Nephron (organoid): ENCODE results near the gene WDR72.

ENCODE experiments used
- H3K27ac Mint-ChIP-seq, 3 experiments: 2 replicates each; pipeline ENCODE4 v1.8.0; 2020; ENCODE audit warnings: mixed read lengths in 3 of 3, mild to moderate bottlenecking in 2 of 3, moderate library complexity in 1 of 3
- H3K27me3 Mint-ChIP-seq: 2 replicates; pipeline ENCODE4 v1.8.0; 2021; ENCODE audit warnings: low read depth, mild to moderate bottlenecking, moderate library complexity, mixed read lengths
- H3K36me3 Mint-ChIP-seq: 2 replicates; pipeline ENCODE4 v1.8.0; 2020; ENCODE audit warnings: low read depth, mixed read lengths
- H3K4me1 Mint-ChIP-seq: 2 replicates; pipeline ENCODE4 v1.8.0; 2020; ENCODE audit warnings: mixed read lengths
- H3K4me3 Mint-ChIP-seq, 3 experiments: 2 replicates each; pipeline ENCODE4 v1.8.0; 2020; ENCODE audit warnings: mild to moderate bottlenecking in 3 of 3, mixed read lengths in 3 of 3, moderate library complexity in 2 of 3
- H3K9me3 Mint-ChIP-seq: 2 replicates; pipeline ENCODE4 v1.8.0; 2020; ENCODE audit warnings: mixed read lengths
- CTCF ChIP-seq, 3 experiments: fragments of 200-600 bp; sonication (generic); IDR thresholded peaks; one replicate each; pipeline ENCODE4 v1.5.0; 2021; ENCODE audit warnings: antibody characterized with exemption in 3 of 3; ENCODE audit not compliant: unreplicated experiment in 3 of 3

The WDR72 gene

GRCh38 chr15:53490341-53490740, 269.1 kb downstream of the WDR72 start:
- Mint-ChIP-seq H3K9me3 (peaks cover 4% of the 10 kb centered on the region), H3K27ac (no peak overlapping the region), H3K27me3 (no peaks in the 10 kb centered on the region), H3K4me3 (no peak overlapping the region), H3K4me1 (no peaks in the 10 kb centered on the region), H3K36me3 (no peaks in the 10 kb centered on the region)
- TF ChIP-seq CTCF (IDR thresholded peaks at IDR 0.05; ENCODE audit: unreplicated experiment in 3 of 3): no peak

- no peaks in the 10 kb centered on the region for H3K36me3 Mint-ChIP-seq
- no peak for TF ChIP-seq CTCF (IDR thresholded peaks at IDR 0.05; ENCODE audit: unreplicated experiment in 3 of 3)
- no peaks in the 10 kb centered on the region for H3K4me1 Mint-ChIP-seq
- peaks cover 6% of the 10 kb centered on the region for H3K27me3 Mint-ChIP-seq
- H3K27ac Mint-ChIP-seq: no peak overlapping the region
- H3K4me3 Mint-ChIP-seq: no peak overlapping the region
- no peaks in the 10 kb centered on the region for H3K9me3 Mint-ChIP-seq
Measured at GRCh38 chr15:53482055-53482454, 277.4 kb downstream of the WDR72 start.

- no peaks in the 10 kb centered on the region for H3K36me3 Mint-ChIP-seq
- no peaks in the 10 kb centered on the region for H3K4me1 Mint-ChIP-seq
- H3K9me3 Mint-ChIP-seq: no peaks in the 10 kb centered on the region
- no peak overlapping the region for H3K4me3 Mint-ChIP-seq
- H3K27me3 Mint-ChIP-seq: no peaks in the 10 kb centered on the region
- no peak for TF ChIP-seq CTCF (IDR thresholded peaks at IDR 0.05; ENCODE audit: unreplicated experiment in 3 of 3)
- no peak overlapping the region for H3K27ac Mint-ChIP-seq
Measured at GRCh38 chr15:53477981-53478766, 281.3 kb downstream of the WDR72 start.

- no peak overlapping the region for H3K4me3 Mint-ChIP-seq
- H3K9me3 Mint-ChIP-seq: peaks cover 3% of the 10 kb centered on the region
- TF ChIP-seq CTCF (IDR thresholded peaks at IDR 0.05; ENCODE audit: unreplicated experiment in 3 of 3): no peak
- no peaks in the 10 kb centered on the region for H3K36me3 Mint-ChIP-seq
- no peaks in the 10 kb centered on the region for H3K4me1 Mint-ChIP-seq
- H3K27ac Mint-ChIP-seq: no peak overlapping the region
- no peaks in the 10 kb centered on the region for H3K27me3 Mint-ChIP-seq
Measured at GRCh38 chr15:53473886-53474285, 285.6 kb downstream of the WDR72 start.

- no peak for TF ChIP-seq CTCF (IDR thresholded peaks at IDR 0.05; ENCODE audit: unreplicated experiment in 3 of 3)
- Mint-ChIP-seq H3K27me3 (no peaks in the 10 kb centered on the region), H3K36me3 (no peaks in the 10 kb centered on the region), H3K4me3 (no peak overlapping the region), H3K9me3 (peaks cover 5% of the 10 kb centered on the region), H3K4me1 (no peaks in the 10 kb centered on the region), H3K27ac (no peak overlapping the region)
Measured at GRCh38 chr15:53473435-53473834, 286.0 kb downstream of the WDR72 start.

- Mint-ChIP-seq H3K4me1 (no peaks in the 10 kb centered on the region), H3K27me3 (no peaks in the 10 kb centered on the region), H3K36me3 (no peaks in the 10 kb centered on the region), H3K27ac (no peak overlapping the region), H3K9me3 (peaks cover 6% of the 10 kb centered on the region), H3K4me3 (no peak overlapping the region)
- no peak for TF ChIP-seq CTCF (IDR thresholded peaks at IDR 0.05; ENCODE audit: unreplicated experiment in 3 of 3)
Measured at GRCh38 chr15:53472883-53473282, 286.6 kb downstream of the WDR72 start.
